OCI-LY3 (cell line): ENCODE results near the gene PTGS1.

Experiments
- EZH2phosphoT487 ChIP-seq: fragments of 200-600 bp; shearing (Covaris generic); IDR thresholded peaks from 2 replicates; pipeline ENCODE4 v1.6.1; 2018; ENCODE audit warnings: antibody characterized with exemption, mixed run types, low read depth
- TF ChIP-seq, protein P1 (sequence below): fragments of 200-600, 300-600 bp; sonication (generic); IDR thresholded peaks from 2 replicates; pipeline ENCODE4 v1.5.1; 2014; ENCODE audit warnings: antibody characterized with exemption, low read length, low read depth

DNA sequence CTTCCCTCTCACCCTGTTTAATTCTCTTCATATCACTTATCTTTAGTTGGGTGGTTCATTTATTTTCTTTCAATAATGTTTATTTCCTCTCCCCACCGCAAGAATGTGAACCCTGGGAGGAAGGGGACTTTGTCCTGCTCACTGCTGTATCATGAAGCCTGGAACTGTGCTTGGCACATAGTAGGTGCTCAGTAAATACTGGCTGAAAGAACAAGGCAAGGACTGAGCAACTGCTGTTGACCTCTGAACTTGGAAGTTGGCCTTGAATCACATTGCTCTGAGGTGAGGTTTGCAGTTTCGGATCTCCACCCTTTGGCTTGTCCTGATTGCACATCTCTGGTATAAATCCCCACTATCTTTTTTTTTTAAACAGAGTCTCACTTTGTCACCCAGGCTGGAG is 22.0 kb upstream of the PTGS1 start:
- TF ChIP-seq, protein P1, sequence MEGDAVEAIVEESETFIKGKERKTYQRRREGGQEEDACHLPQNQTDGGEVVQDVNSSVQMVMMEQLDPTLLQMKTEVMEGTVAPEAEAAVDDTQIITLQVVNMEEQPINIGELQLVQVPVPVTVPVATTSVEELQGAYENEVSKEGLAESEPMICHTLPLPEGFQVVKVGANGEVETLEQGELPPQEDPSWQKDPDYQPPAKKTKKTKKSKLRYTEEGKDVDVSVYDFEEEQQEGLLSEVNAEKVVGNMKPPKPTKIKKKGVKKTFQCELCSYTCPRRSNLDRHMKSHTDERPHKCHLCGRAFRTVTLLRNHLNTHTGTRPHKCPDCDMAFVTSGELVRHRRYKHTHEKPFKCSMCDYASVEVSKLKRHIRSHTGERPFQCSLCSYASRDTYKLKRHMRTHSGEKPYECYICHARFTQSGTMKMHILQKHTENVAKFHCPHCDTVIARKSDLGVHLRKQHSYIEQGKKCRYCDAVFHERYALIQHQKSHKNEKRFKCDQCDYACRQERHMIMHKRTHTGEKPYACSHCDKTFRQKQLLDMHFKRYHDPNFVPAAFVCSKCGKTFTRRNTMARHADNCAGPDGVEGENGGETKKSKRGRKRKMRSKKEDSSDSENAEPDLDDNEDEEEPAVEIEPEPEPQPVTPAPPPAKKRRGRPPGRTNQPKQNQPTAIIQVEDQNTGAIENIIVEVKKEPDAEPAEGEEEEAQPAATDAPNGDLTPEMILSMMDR: no peak
- no peak for TF ChIP-seq EZH2phosphoT487
